Amygdala (tissue), 56 donors: ENCODE results near the gene TEKTIP1.

Source experiments
- DNase-seq, 56 donors: peaks; one replicate each; lab custom pipeline; 2025; lab: John Stamatoyannopoulos, UW

The TEKTIP1 gene

GRCh38 chr19:3538965-3539755 is at the start of gene TEKTIP1:
Gene TEKTIP1, plus strand, starts transcription at chr19:3539174. Its CDS starts 4 bp downstream, at chr19:3539178.
- peak in 17 of 56 donors; percentile 8 to 62 (median 34) for DNase-seq

DNA sequence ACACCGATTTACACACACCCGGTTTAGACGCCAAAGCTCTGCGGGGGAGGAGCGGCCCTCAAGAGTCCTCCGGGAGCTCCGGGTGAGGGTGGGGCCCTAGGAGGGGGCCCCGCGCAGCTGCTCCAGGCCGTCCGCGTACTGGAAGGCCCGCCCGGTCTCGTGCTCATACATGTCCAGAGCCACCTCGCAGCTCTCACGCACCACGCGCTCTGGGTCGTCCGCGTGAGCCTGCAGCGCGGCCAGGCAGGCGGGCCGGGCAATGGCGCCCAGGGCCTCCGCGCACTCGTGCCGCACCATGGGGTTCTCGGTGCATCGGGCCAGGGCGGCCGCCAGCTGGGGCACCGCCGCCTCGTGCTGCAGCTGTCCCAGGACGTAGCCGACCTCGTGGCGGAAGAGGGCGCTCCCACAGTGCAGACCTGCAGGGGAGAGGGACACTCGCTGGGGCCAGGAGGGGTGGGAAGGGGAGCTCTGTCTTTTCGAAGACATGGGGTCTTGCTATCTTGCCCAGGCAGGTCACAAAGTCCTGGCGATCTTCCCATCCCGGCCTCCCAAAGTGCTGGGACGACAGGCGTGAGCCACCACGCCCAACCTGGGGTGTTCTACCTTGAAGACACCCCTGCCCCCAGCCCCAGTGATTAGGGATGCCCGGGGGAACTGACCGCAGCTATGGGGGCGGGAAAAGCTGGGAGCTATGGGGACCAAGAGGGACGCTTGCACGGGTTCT is 47.4 kb upstream of the TEKTIP1 start:
- DNase-seq, result no peak

DNA sequence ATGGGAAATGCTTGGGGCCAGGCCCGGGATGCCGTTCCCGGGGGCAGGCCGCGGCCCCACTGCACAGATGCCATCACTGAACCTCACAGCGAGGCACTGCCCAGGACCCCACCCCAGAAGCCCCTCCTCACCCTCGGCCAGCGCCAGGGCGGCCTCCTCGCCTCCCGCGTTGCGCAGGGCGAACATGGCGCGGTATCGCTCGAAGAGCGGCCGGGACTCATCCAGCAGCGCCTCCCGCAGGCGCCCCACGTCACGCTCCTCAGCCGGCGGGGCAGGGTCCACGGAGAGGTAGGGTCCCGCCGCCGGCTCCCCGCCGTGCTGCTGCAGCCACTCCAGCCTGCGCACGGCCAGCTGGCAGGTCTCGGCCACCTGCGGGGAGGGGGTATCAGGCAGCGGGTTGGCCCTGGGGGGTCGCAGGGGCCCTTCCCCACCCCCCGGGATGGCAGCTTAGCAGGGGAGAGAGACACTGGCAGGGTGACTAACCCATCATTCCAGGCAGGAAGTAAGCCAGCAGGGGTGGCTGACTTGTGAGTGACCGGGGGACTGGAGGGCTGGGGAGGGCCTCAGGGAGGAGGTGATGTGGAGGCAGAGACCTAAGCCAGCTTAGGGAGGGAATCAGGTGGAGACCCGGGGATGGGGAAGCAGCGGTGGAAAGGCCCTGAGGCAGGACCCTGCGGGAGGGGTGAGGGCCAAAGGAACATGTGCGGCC is 46.7 kb upstream of the TEKTIP1 start:
- no peak for DNase-seq

- DNase-seq, result no peak
These were observed 46.1 kb upstream of the TEKTIP1 start for GRCh38 chr19:3492919-3493318.

- no peak for DNase-seq
These were observed 45.3 kb upstream of the TEKTIP1 start for GRCh38 chr19:3493651-3494050.

DNA sequence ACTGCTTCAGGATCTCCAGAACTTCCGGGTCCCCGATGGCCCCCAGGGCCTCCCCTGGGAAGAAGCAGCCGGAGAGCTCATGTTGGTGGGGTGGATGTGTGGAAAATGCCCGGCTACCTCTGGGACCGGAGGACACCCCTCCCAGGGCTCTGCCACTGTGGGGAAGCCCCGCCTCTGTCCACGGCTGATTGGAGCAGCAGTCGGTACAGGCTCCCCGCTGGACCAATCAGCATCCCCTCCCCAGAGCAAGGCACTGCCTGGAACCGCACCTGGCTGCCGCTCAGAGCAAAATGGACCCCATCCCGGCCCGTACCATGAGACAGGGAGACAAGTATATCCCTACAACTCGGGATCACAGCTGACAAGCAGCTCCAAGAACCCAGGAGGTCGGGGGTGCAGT is 44.9 kb upstream of the TEKTIP1 start:
- DNase-seq, result peak in 55 of 56 donors; percentile 20 to 98 (median 89)

GRCh38 chr19:3494559-3494958 is 44.4 kb upstream of the TEKTIP1 start:
- DNase-seq, result peak in 7 of 56 donors; percentile 21 to 60 (median 36)

DNA sequence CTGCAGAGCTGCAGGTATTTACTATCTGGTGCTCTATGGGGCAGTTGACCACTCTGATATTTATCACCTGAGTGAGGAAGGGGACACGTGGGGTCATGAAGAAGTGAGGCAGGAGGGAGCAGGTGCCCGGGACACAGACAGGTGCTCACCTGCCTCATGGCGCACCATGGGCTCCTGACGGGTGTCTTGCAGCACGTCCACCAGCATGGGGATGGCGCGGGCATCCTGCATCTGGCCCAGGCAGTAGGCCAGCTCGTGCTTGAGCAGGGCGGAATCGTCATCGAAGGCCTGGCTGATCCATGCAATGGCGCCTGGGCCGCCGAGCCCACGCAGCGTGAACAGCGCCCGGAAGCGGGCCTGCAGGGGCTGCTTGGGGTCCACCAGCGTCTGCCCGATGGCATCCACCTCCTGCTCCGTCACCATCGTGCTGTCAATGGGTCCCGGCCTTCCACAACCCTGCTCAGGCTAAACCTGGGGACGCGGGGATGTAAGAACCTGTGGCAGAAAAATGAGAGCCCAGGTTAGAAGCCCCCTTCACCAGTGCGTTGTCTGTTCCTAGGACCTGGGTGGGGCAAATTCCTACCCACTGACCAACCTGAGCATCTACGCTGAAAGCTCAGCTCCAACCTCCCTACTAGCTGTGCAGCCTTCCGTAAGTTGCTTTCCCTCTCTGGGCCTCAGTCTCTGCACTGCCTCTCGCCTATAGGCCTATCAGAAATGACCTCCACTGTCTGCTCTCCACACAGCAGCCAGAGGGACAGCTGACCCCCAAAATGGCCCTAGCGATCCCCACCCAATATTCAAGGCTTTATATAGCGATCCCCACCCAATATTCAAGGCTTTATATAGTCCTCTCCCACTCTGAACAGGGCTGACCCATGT is 42.3 kb upstream of the TEKTIP1 start:
- DNase-seq, result no peak

DNA sequence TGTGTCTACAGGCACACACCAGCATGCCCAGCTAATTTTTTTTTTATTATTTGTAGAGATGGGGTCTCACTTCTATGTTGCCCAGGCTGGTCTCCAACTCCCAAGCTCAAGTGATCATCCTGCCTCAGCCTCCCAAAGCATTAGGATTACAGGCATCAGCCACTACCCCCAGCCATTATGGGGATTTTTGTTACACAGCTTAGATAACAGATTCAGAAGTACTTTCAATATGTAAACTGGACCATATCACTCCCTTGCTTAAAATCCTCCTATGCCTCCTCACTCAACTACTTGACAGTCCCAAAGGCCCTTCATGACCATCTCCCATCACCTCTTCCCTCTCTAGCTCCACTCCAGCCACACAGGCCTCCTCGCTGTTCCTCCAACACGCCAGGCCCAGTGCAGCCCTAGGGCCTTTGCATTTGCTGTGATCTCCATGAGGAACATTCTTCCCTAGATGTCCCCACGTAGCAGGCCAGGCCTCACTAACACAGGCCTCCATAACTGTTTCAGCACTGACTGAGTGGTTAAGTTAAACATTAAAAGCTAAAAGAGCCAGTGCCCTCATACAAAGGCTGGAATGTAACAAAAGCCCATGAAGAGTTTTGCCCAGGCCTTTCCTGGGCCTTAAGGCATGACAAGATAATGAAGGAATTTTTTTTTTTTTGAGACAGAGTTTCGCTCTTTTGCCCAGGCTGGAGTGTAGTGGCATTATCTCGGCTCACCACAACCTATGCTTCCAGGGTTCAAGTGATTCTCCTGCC is 41.0 kb upstream of the TEKTIP1 start:
- no peak for DNase-seq

DNA sequence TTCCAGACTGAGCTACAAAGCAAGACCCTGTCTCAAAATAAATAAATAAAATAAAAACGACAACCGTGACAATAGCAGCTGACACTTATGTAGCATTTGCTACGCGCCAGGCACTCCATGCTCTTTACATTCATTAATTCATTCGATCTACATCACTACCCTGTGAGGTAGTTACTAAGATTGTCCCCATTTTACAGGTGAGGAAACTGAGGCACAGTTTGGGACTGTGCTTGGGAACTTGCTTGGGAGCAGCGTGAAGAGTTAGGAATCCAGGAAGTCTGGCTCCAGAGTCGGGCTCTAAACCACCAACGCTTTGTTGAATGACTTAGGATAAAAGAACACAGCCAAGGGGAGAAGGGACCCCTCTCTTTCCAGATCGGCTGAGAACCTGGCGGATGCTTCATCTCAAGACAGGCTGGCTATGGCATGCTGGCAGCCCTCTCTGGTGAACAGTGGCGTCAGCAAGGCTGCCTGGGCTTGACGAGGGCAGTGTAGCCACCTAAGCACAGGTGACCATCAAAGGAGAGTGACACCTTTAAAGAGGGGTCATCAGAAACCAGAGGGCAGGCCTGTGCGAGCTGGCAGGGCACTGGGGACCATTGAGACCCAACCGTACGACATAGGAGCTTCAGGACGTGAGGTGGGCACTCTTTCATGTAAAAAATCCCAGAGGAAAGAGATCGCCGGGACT is 39.1 kb upstream of the TEKTIP1 start:
- DNase-seq, result no peak

DNA sequence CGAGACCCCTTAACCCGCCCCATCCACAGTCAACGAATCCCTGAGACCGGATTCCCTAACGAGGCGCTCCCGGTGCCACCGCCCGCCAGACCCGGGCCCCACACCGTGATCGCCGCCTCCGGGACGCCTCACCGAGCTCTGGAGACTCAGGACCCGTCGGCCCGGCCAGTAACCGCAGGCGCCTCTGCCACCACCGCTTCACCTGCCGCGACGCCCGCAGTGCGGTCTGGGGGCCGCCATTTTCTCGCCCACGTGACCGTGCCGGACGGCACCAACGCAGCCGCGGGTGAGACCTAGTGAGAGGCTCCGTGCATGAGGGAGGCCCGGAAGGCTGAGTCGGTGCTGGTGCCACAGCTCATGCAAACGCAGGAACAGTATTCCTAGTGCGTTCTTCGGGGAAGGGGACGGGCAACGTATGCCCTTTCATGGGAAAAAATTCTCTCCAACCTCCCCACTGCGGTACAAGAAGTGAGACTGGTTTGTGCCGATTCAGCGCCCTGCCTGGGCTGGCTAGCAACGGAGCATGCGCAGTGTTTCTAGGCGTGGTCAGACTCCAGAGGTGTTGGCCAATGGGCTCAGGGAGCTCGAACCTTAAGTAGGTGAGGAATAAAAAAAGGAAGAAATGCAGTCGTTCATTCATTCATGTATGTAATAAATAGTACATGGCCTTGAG is 38.4 kb upstream of the TEKTIP1 start, which contains the start of gene DOHH:
Gene DOHH (minus strand): TSS at position 246 of the 673 bp plus-strand sequence. CDS start 3,860 bp downstream, outside the sequence.
- peak; percentile 66 to 99 (median 92) for DNase-seq

DNA sequence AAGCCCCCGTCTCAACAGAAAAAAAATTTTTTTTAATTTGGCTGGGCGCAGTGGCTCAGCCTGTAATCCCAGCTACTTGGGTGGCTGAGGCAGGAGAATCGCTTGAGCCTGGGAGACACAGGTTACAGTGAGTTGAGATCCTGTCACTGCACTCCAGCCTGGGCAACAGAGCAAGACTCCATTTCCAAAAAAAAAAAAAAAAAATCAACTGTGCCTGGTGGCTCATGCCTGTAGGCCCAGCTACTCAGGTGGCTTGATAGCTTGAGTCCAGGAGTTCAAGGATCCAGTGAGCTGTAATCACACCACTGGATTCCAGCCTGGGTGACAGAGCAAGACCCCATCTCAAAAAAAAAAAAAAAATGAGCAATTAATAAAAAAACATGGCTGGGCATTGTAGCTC is 37.2 kb upstream of the TEKTIP1 start:
- no peak for DNase-seq

- DNase-seq, result no peak
These were observed 35.9 kb upstream of the TEKTIP1 start for GRCh38 chr19:3503036-3503572.

DNA sequence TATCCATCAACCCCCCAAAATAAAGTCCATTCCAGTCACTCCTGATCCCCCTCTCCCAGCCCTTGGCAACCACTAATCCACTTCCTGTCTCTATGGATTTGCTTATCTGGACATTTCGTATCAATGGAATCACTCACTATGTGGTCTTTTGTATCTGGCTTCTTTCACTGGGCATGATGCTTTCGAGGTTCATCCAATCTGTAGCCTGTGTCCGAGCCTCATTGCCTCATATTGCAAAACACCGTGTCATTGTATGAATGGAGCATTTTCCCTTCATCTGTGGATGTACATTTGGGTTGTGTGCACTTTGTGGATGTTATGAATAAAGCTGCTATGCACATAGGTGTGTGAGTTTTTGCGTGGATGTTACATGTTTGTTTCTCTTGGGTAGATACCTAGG is 34.2 kb upstream of the TEKTIP1 start:
- DNase-seq, result no peak

- DNase-seq, result peak; percentile 89 to 100 (median 98)
These were observed 33.2 kb upstream of the TEKTIP1 start, which contains the start of gene FZR1 for GRCh38 chr19:3505598-3506383. Gene FZR1, plus strand, starts transcription at chr19:3506311. Its CDS starts 16,679 bp downstream, at chr19:3522990.

GRCh38 chr19:3506384-3507340 is 32.3 kb upstream of the TEKTIP1 start:
- DNase-seq, result peak in 11 of 56 donors; percentile 14 to 57 (median 31)
